HepG2 (cell line): ENCODE measurements around the gene SLC12A2. TPM values are rescaled to one million over a fixed set of nuclear protein-coding genes. Genes with fewer than 3 reads are reported as not detected.

Experiments used
- HOMEZ ChIP-seq: IDR thresholded peaks from 2 replicates; pipeline ENCODE4 v1.6.1; 2016; ENCODE audit warnings: low read depth
- SUZ12 ChIP-seq: fragments of 150-350 bp; IDR thresholded peaks from 2 replicates; pipeline ENCODE4 v1.6.1; 2014; ENCODE audit warnings: low read depth, low read length
- TFDP2 ChIP-seq: sonication (generic); formaldehyde crosslinking; IDR thresholded peaks from 2 replicates; pipeline ENCODE4 v1.4.0; 2020; ENCODE audit warnings: missing genetic modification reagents
- USF2 ChIP-seq, 2 experiments: sonication (generic) in 1 of 2; formaldehyde crosslinking in 1 of 2; IDR thresholded peaks; 2 replicates each; pipeline versions ENCODE4 v1.5.1 to v1.6.1; 2011 to 2020; ENCODE audit warnings: borderline replicate concordance in 1 of 2, low read depth in 1 of 2, low read length in 1 of 2, mild to moderate bottlenecking in 1 of 2, missing genetic modification reagents in 1 of 2, moderate library complexity in 1 of 2
- ZNF564 ChIP-seq: sonication (generic); formaldehyde crosslinking; IDR thresholded peaks from 2 replicates; pipeline ENCODE4 v1.8.1; 2023; ENCODE audit warnings: mild to moderate bottlenecking, missing genetic modification reagents
- polyA plus RNA-seq, 8 experiments: library from polyadenylated mRNA; depleted of rRNA in 3 of 8; stranded (reverse) in 7 of 8; unstranded in 1 of 8; fragments of >200 nt; fragmentation: Illumina TruSeq in 4 of 8; extraction: Trizol in 4 of 8; gene quantifications; 2 replicates each; pipeline versions ENCODE4 v1.2.1 to v1.2.3, GENCODE V29; 2011 to 2016; ENCODE audit warnings: low read depth in 4 of 8, missing spikeins in 1 of 8, mixed read lengths in 1 of 8; ENCODE audit not compliant: insufficient read depth in 1 of 8
- total RNA-seq, 5 experiments: library from RNA; depleted of rRNA; stranded (reverse); fragments of >200 nt; fragmentation: Illumina TruSeq; extraction: Trizol; gene quantifications; 2 replicates each; pipeline ENCODE4 v1.2.3, GENCODE V29; 2016; ENCODE audit warnings: low read depth in 1 of 5

The SLC12A2 gene
- total and polyA plus RNA-seq, 2 of the 13 experiments (the other 11 are each of a cell fraction or from before 2014, with no cell fraction given), result 4.0 to 9.7 TPM

- TF ChIP-seq HOMEZ (CRISPR knock-in tag), result no peak
- TF ChIP-seq TFDP2, result peak; percentile 32; the same call in 1 of the 2 replicates
- no peak for TF ChIP-seq ZNF564 (CRISPR knock-in tag)
- TF ChIP-seq SUZ12, result no peak
- no peak for TF ChIP-seq USF2 (IDR thresholded peaks at IDR 0.05; ENCODE audit: low read depth, low read length)
- TF ChIP-seq USF2 (CRISPR knock-in tag; IDR thresholded peaks at IDR 0.05; ENCODE audit: borderline replicate concordance), result no peak
Observed at GRCh38 chr5:128201065-128201926, 117.7 kb downstream of the SLC12A2 start (continued).
